ENCODE measurements around the gene MAPK4.
"Not testable (repeated sequence)": the region's sequence is repeated elsewhere in the genome, so short reads cannot be mapped to it uniquely, and the experiment has no call there.

MAPK4 gene

DNA sequence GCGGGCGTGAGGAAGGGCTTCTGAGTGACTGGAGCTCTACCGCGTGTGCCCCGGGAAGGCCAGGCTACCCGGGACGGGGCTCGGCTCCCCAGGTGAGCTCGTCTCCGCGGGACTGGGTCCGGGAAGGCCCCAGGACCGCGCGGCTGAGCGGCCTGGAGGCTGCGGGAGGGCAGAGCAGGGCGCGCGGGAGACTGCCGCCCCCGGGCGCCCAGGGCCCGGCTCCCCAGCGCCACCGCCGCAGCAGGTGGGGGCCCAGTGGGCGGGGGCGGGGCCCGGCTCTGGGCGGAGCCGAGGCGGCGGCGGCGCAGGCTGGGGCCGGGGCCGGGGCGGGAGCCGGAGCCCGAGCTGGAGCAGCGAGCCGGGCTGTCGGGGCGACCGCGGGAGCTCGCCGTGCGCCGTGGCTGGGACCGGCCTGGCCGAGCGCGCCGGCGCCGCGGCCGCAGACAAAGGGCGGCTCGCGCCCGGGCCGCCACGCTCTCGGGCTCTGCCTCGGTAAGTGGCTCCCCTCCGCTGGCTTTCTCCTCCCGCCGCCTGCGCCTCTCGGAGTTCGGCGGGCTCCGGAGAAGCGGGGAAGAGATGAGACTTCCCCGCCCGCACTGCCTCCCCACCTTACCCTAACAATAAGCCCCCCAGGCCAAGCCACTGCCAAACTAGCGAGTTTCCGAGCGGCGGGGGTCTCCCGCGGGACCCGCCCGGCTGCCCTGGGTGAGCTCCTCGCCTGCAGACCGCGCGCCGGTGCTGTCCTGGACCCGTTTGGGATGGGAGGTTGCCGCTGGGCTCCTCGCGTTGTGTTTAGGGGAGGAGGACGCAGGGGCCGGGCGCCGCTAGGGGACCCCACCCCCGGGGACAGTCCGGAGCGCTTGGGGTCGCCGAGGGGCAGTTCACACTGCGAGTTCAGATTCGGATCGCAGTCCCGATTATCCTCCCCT, at the start of gene MAPK4:
MAPK4 (plus strand) TSS at position 336 of the 929 bp plus-strand sequence. CDS start 103,872 bp downstream, outside the sequence.
- Histone ChIP-seq H3K9ac (ENCODE audit: low read depth, low read length) (0 out of 2 replicates have a peak within 1 kb of the TSS, but pooled peaks have one; percentile 48), H3K36me3 (ENCODE audit: control insufficient read depth, insufficient read depth, low read length) (no peaks in the 10 kb centered on the region), H3K9me3 (ENCODE audit: control insufficient read depth, insufficient read depth, low read length) (peaks cover 2% of the 10 kb centered on the region; the same call in 1 of the 2 replicates), H3K27me3 (ENCODE audit: control insufficient read depth, insufficient read depth, low read length) (peaks cover 69% of the 10 kb centered on the region), H3K4me1 (ENCODE audit: control insufficient read depth, insufficient read depth, low read length) (peaks cover 11% of the 10 kb centered on the region), H3K4me3 (ENCODE audit: low read depth, low read length) (peak within 1 kb of the TSS; percentile 79), H3K27ac (ENCODE audit: low read depth, low read length) (no peak within 1 kb of the TSS)

DNA sequence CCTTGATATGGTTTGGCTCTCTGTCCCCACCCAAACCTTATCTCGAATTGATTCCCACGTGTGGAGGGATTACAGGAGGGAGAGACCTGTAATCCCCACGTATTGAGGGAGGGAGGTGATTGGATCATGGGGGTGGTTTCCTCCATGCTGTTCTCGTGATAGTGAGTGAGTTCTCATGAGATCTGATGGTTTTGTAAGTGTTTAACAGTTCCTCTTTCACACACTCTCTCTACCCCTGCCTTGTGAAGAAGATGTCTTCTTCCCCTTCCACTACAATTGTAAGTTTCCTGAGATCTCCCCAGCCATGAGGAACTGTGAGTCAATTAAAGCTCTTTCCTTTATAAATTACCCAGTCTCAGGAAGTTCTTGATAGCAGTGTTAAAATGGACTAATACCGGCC, 42.6 kb upstream of the MAPK4 start:
- H3K9ac ChIP-seq (ENCODE audit: low read depth, low read length); H3K27me3 ChIP-seq (ENCODE audit: control insufficient read depth, insufficient read depth, low read length); H3K36me3 ChIP-seq (ENCODE audit: control insufficient read depth, insufficient read depth, low read length); H3K4me3 ChIP-seq (ENCODE audit: low read depth, low read length); H3K4me1 ChIP-seq (ENCODE audit: control insufficient read depth, insufficient read depth, low read length); H3K27ac ChIP-seq (ENCODE audit: low read depth, low read length); H3K9me3 ChIP-seq (ENCODE audit: control insufficient read depth, insufficient read depth, low read length): not testable (repeated sequence)

DNA sequence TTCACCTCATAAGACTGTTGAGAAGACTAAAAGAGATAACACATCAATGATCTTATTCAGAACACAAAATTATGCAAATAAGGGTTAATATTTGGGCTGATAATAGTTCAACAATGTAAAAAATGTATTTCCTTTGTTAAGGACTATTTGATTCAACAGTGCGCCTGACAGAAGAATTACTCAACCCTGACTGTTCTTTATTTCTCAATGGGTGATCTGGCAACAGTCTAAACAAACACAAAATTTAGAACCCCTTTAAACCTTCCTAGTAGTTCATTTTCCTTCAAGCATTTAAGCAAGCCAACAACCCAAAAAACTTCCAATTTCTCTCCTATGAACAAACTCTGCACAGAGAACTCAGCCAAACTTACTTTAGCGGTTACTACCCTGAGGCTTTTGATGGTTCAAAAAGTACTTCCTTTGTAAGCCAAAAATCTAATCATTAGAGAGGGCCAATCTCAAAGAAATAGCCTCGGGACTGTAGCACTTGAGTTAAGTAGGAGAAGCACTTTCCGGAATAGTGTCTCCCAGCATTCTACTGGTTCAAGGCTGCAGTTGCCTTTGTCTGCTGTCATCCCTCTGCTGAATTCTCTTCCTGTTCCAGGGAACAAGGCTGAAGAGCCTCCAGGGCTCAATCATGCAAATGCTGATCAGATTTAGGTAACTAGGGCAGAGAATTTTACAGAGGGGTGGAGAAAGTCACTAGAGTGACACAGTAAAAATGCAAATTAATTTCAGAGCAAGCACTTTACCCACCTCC, 40.9 kb upstream of the MAPK4 start:
- H3K27me3 ChIP-seq (ENCODE audit: control insufficient read depth, insufficient read depth, low read length): no peaks in the 10 kb centered on the region
- H3K4me1 ChIP-seq (ENCODE audit: control insufficient read depth, insufficient read depth, low read length): no peaks in the 10 kb centered on the region; the same call in 1 of the 2 replicates
- no peaks in the 10 kb centered on the region for H3K36me3 ChIP-seq (ENCODE audit: control insufficient read depth, insufficient read depth, low read length)
- H3K4me3 ChIP-seq (ENCODE audit: low read depth, low read length): no peak overlapping the region
- H3K9ac ChIP-seq (ENCODE audit: low read depth, low read length): no peak overlapping the region
- H3K9me3 ChIP-seq (ENCODE audit: control insufficient read depth, insufficient read depth, low read length): no peaks in the 10 kb centered on the region
- H3K27ac ChIP-seq (ENCODE audit: low read depth, low read length): no peak overlapping the region

DNA sequence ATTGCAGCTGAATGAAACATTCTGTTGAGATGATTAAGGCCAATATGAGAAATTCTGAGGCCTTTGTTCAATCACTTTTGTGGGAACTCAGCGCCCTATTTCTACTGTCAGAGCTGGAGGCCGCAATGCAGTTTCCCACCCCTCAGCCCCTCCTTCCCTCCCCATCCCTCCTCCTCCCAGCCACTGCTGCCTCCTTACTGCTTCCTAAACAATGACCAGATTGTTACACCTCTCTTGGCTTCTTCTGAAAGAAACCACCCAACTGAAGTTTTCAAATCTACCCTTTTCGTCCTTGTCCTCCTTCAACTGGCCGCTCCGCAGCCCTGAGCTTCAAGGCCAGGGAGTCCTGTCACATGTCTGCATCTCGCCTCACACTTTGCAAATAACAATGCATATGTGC, 36.7 kb upstream of the MAPK4 start:
- Histone ChIP-seq H3K27ac (ENCODE audit: low read depth, low read length) (no peak overlapping the region), H3K4me3 (ENCODE audit: low read depth, low read length) (no peak overlapping the region), H3K4me1 (ENCODE audit: control insufficient read depth, insufficient read depth, low read length) (no peaks in the 10 kb centered on the region; the same call in 1 of the 2 replicates), H3K9me3 (ENCODE audit: control insufficient read depth, insufficient read depth, low read length) (no peaks in the 10 kb centered on the region), H3K9ac (ENCODE audit: low read depth, low read length) (no peak overlapping the region), H3K36me3 (ENCODE audit: control insufficient read depth, insufficient read depth, low read length) (no peaks in the 10 kb centered on the region), H3K27me3 (ENCODE audit: control insufficient read depth, insufficient read depth, low read length) (no peaks in the 10 kb centered on the region)

DNA sequence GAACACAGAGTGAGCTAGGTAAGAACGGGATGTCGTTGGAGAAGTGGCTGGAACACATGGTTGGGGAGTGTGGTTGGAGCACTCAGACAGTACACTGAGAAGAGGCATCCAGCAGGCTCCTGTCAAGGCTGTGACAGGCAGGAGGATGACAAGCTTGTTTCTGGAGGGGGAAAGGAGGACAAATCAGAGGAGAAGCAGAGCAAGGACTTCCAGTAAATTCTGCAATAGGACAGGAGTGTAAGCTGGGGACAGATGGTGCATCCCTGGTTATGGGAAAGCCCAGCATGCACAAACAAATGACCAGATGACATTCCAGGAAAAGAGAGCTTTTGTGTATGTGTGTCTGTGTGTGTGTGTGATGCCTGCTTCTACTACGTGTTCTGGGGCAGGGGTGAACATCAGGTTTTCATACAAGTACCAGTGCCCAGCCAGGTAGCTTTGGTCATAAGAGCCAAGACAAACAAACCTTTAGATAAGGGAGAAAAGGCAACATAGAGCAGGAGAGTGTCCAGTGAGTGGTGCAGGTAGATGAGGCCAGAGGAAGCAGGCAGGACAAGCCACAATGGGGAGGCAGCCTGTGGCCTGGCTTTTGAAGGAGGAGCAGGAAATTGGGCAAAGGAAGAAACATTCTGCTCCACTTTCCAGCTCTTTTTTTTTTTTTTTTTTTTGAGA, 32.1 kb upstream of the MAPK4 start:
- H3K4me1 ChIP-seq (ENCODE audit: control insufficient read depth, insufficient read depth, low read length): no peaks in the 10 kb centered on the region
- no peaks in the 10 kb centered on the region for H3K27me3 ChIP-seq (ENCODE audit: control insufficient read depth, insufficient read depth, low read length)
- H3K9ac ChIP-seq (ENCODE audit: low read depth, low read length): no peak overlapping the region
- H3K4me3 ChIP-seq (ENCODE audit: low read depth, low read length): no peak overlapping the region
- H3K36me3 ChIP-seq (ENCODE audit: control insufficient read depth, insufficient read depth, low read length): no peaks in the 10 kb centered on the region
- no peak overlapping the region for H3K27ac ChIP-seq (ENCODE audit: low read depth, low read length)
- H3K9me3 ChIP-seq (ENCODE audit: control insufficient read depth, insufficient read depth, low read length): peaks cover 11% of the 10 kb centered on the region

DNA sequence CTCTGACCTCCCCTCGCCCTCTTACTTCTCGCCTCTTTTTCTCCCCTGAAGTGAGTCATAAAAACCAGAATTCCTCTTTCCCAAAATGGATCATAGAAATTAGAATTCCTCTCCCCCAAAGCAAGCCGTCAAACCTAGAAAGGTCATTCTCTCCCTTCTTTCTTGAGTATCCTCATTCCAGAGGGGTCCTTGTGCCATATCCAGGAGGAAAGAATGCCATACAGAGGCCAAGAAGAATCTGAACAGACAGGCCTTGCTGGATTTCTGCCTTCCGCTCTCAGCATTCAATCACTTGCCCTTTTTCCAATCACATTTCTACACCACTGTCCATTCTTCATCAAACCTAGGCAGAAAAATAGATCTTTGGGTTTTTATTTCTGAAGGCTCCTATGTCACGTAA, 31.1 kb upstream of the MAPK4 start:
- Histone ChIP-seq H3K9me3 (ENCODE audit: control insufficient read depth, insufficient read depth, low read length) (peaks cover 17% of the 10 kb centered on the region), H3K36me3 (ENCODE audit: control insufficient read depth, insufficient read depth, low read length) (no peaks in the 10 kb centered on the region), H3K4me3 (ENCODE audit: low read depth, low read length) (no peak overlapping the region), H3K9ac (ENCODE audit: low read depth, low read length) (no peak overlapping the region), H3K4me1 (ENCODE audit: control insufficient read depth, insufficient read depth, low read length) (no peaks in the 10 kb centered on the region), H3K27me3 (ENCODE audit: control insufficient read depth, insufficient read depth, low read length) (no peaks in the 10 kb centered on the region), H3K27ac (ENCODE audit: low read depth, low read length) (no peak overlapping the region)

DNA sequence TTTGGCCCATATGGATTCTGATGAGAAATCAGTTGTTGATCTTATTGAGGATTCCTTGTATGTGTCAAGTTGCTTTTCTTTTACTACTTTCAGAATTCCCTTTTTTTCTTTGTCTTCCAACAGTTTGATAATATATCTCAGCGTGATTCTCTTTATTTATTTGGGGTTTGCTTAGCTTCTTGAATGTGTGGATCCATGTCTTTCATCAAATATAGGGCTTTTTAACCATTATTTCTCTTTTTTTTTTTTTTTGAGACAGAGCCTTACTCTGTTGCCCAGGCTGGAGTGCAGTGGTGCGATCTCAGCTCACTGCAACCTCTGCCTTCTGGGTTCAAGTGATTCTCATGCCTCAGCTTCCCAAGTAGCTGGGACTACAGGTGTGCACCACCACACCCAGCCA, 26.1 kb upstream of the MAPK4 start:
- not testable (repeated sequence) for H3K4me1 ChIP-seq (ENCODE audit: control insufficient read depth, insufficient read depth, low read length); H3K27me3 ChIP-seq (ENCODE audit: control insufficient read depth, insufficient read depth, low read length); H3K9ac ChIP-seq (ENCODE audit: low read depth, low read length); H3K27ac ChIP-seq (ENCODE audit: low read depth, low read length); H3K4me3 ChIP-seq (ENCODE audit: low read depth, low read length); H3K36me3 ChIP-seq (ENCODE audit: control insufficient read depth, insufficient read depth, low read length)
- H3K9me3 ChIP-seq (ENCODE audit: control insufficient read depth, insufficient read depth, low read length): peaks cover 17% of the 10 kb centered on the region

DNA sequence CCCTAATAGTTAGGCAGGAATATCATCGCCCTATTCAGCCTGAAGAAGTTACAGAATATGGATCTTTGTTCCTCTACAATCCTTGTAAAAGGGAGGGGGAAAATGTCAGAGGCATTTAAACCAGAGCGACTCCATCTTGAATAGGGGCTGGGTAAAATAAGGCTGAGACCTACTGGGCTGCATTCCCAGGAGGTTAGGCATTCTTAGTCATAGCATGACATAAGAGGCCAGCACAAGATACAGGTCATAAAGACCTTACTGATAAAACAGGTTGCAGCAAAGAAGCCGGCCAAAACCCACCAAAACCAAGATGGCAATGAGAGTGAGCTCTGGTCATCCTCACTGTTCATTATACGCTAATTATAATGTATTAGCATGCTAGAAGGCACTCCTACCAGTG, 15.4 kb upstream of the MAPK4 start:
- not testable (repeated sequence) for H3K4me1 ChIP-seq (ENCODE audit: control insufficient read depth, insufficient read depth, low read length); H3K9ac ChIP-seq (ENCODE audit: low read depth, low read length); H3K27ac ChIP-seq (ENCODE audit: low read depth, low read length); H3K9me3 ChIP-seq (ENCODE audit: control insufficient read depth, insufficient read depth, low read length); H3K27me3 ChIP-seq (ENCODE audit: control insufficient read depth, insufficient read depth, low read length); H3K4me3 ChIP-seq (ENCODE audit: low read depth, low read length); H3K36me3 ChIP-seq (ENCODE audit: control insufficient read depth, insufficient read depth, low read length)

- no peaks in the 10 kb centered on the region for H3K9me3 ChIP-seq (ENCODE audit: control insufficient read depth, insufficient read depth, low read length)
- H3K4me3 ChIP-seq (ENCODE audit: low read depth, low read length): no peak overlapping the region
- no peaks in the 10 kb centered on the region for H3K27me3 ChIP-seq (ENCODE audit: control insufficient read depth, insufficient read depth, low read length)
- H3K36me3 ChIP-seq (ENCODE audit: control insufficient read depth, insufficient read depth, low read length): no peaks in the 10 kb centered on the region
- no peak overlapping the region for H3K9ac ChIP-seq (ENCODE audit: low read depth, low read length)
- H3K4me1 ChIP-seq (ENCODE audit: control insufficient read depth, insufficient read depth, low read length): no peaks in the 10 kb centered on the region
- no peak overlapping the region for H3K27ac ChIP-seq (ENCODE audit: low read depth, low read length)
These were observed 14.0 kb upstream of the MAPK4 start for GRCh38 chr18:50545936-50546335.

GRCh38 chr18:50548160-50548559, 11.7 kb upstream of the MAPK4 start:
- Histone ChIP-seq H3K9me3 (ENCODE audit: control insufficient read depth, insufficient read depth, low read length) (no peaks in the 10 kb centered on the region), H3K4me3 (ENCODE audit: low read depth, low read length) (no peak overlapping the region)

More at GRCh38 chr18:50548160-50548559, 11.7 kb upstream of the MAPK4 start:
- Histone ChIP-seq H3K36me3 (ENCODE audit: control insufficient read depth, insufficient read depth, low read length) (no peaks in the 10 kb centered on the region), H3K4me1 (ENCODE audit: control insufficient read depth, insufficient read depth, low read length) (no peaks in the 10 kb centered on the region), H3K9ac (ENCODE audit: low read depth, low read length) (no peak overlapping the region), H3K27ac (ENCODE audit: low read depth, low read length) (no peak overlapping the region), H3K27me3 (ENCODE audit: control insufficient read depth, insufficient read depth, low read length) (no peaks in the 10 kb centered on the region)

All from HUES48 (cell line).